HG03460 (cell line): ENCODE measurements around the gene TRAPPC10.

Source experiments
- ATAC-seq: cut with Tn5 transposase; IDR thresholded peaks from one replicate; pipeline ENCODE4 v1.9.1; 2021; ENCODE audit not compliant: unreplicated experiment

TRAPPC10 gene

DNA sequence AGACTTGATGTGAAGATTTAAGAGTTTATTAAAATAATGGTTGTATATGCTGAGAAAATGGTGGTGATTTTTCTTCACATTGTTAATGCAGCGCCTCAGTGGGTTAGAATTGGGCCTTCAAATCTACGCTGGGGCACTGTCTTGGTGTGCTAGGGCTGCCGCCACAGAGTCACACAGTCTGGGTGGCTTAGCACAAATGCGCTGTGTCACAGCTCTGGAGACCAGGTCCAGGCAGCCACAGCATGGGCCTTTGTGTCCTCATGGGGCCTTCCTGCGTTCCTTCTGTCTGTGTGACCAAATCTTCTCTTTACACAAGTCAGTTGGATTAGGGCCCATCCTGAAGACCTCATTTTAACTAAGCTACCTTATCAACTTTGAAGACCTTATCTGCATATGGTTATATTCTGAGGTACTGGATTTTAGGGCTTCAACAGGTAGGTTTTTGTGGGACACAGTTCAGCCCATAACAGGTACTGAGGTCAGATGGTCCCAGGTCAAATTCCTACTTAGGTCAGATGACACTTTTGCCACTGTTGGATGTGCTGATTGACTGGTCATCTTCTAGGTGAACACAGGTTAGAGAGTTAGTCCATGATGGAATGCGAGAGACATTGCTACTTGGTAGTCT, 17.5 kb downstream of the TRAPPC10 start:
- no peak for ATAC-seq

DNA sequence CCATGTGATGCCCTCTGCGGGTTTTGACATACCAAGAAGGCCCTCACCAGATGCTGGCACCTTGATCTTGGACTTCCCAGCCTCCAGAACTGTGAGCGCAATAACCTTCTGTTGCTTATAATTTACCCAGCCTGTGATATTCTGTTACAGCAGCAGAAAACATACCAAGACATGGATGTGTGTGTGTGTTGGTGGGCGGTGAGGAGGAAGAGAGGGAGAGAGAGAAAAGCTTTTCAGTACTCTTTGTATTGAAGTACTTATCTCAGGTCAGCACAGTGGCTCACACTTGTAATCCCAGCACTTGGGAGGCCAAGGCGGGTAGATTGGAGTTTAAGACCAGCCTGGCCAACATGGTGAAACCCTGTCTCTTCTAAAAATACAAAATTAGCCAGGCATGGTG, 23.1 kb downstream of the TRAPPC10 start:
- ATAC-seq = no peak

DNA sequence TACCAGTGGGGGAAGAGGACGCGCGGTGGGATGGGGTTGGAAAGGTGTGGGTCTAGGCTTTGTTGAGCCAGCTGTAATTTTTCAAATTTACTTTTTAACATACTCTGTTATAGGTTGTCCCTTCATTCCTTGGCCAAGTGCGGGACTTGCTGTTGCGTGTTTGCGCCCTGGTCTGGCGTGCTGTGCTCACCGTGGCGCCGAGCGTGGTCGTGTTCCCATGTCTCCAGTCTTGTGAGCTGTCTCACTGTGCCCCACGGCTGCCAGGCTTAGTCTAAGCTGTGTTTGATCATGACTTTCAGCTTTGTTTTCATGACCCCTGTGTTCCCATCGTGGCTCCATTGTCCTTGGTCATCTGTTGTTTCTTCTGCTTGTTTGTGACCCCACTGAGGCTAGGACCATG, 26.0 kb downstream of the TRAPPC10 start:
- ATAC-seq = no peak

DNA sequence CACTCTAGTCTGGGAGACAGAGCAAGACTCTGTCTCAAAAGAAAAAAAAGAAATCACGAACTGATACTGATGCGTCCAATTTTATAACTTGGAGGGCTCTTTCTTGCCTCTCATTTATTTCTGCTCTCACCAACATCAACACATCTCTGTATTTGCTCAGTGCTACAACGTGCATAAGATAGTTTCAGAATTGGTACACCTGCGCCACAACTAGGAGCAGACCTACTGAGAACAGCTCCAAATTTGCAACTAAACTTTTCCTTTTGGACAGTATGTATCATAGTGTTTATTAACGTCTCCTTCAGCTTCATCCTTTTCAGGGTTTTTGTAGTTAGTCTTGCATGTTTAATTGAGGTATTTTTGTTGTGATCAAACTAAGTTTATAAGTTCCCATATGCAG, 27.7 kb downstream of the TRAPPC10 start:
- ATAC-seq = no peak

DNA sequence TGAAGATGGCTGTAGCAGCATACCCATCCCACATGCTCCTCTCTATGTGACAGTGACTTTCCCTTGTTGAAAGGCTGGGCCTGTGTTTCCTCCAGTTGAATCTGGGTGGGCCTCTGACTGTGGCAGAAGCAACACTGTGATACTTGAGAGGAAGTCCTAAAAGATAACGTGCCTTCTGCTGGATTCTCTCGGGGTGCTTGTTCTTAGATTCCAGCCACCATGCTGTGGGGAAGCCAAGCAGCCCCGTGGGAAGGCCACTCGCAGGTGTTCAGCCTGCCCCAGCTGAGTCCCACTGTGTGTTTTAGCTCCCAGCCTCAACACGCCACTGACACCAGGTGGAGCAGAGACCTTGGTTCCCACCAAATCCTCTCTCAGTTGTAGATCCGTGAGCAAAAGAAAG, 31.5 kb downstream of the TRAPPC10 start:
- ATAC-seq = no peak

DNA sequence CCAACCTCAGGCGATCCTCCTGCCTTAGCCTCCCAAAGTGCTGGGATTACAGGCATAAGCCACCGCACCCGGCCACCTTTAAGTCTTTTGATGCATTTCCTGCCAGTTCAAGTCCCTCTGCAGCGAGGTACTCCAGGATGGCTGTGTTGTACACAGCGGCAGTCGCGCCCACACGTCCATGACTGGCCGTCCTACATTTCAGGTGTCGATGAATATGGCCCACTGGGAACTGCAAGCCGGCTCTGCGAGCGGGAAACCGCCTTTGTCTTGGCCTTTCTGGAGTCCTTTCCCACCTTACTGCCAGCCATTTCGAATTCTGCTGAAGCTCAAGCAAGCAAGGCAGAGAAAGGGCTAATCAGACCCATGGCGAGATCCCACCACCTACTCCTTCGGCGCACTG, 34.6 kb downstream of the TRAPPC10 start:
- ATAC-seq = no peak

DNA sequence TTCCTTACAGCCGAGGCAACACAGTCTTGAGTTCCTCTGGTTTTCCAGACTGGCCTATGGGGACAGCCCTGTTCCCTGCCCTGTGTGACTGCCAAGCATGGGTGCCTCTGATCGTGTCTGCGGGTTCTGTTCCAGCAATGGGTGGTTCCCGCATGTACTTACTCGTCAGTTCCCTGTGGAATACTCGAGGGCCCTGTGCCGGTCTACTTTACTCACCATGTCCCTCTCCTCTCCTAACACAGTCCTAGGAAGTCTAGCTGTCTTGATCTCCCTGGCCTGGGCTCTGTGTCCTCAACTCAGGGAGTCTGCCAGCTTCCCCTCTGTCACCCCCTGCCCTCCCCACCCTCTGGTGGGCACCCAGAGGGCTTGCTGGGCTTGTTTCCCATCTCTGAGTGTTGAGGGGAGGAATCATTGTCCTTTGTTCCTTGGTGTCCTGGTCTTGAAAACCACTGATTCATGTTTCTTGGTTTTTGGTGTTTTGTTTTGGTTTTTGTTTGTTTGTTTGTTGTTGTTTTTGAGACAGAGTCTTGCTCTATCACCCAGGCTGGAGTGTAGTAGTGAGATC, 36.0 kb downstream of the TRAPPC10 start:
- ATAC-seq = no peak

DNA sequence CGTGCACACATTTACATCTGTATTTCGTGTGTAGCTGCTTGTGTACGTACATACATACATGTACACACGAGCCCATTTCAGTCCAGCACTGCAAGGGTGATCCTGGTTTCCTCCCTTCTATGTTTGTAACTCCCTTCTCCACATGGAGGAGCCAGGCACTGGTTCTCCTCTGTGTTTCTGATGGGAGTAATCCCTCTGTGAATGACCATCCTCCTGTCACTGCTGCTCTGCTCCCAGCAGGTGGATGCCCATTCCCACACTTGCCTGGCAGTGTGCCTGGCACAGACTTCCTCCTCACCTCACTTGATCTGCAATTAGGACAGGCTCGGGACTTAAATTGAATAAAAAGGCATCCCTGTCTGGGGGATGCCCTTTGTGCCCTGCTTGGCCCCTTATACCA, 37.1 kb downstream of the TRAPPC10 start:
- ATAC-seq = no peak

DNA sequence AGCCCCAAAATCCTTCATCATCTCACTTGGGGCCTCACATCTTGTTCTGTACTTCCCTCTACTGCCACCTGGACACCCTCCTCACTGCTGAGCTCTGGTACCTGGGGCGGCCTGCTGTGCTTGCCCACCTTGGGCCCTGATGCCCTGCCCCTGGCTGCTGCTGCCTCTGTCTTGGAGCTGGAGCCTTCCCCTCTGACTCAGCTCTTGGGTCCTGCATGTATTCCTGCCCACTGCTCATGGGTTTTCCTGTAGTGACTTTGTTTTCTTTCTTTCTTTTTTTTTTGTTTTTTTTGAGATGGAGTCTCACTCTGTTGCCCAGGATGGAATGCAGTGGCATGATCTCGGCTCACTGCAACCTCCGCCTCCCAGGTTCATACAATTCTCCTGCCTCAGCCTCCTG, 37.5 kb downstream of the TRAPPC10 start:
- no peak for ATAC-seq

DNA sequence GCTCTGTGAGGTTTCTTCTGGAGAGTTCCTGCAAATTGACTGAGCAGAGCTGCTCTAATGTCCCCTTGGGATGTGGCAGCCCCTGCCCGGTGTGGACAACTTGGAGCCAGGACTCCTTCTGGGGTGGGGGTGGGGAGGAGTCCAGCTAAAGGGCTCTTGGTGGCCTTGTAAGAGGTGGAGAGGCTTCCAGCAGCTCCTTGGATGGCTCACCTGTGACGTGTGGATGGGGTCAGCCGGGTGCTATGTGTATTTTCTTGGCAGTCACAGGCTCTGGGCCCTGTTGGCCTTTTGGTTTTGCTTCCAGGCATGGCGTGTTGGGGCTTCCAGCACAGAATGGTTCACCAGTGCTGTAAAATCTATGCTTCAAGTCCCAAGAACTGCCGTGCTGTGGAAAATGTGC, 38.2 kb downstream of the TRAPPC10 start:
- ATAC-seq = no peak

DNA sequence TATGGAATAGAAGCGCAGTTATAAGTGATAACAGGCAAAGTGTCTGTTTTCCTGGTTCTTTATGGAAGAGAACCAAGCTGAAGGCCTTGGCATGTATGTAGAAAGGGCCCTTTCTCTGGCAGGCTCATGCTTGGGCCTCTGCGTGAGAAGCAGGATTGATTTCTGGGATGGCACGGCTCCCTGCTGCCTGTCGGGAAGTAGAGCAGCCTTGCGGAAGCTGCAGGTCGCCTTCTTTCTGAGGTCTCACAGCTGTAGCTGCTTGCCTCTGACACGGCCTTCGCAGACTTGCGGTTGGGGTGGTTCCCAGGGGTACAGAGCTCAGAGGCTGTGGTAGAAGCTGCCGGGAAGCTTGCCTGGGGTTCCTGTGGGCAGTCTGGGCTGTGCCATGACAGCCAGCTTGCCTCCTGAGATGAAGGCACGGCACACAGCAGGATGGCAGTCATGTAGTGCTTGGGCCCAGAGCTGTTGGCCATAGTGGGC, 39.4 kb downstream of the TRAPPC10 start:
- no peak for ATAC-seq

DNA sequence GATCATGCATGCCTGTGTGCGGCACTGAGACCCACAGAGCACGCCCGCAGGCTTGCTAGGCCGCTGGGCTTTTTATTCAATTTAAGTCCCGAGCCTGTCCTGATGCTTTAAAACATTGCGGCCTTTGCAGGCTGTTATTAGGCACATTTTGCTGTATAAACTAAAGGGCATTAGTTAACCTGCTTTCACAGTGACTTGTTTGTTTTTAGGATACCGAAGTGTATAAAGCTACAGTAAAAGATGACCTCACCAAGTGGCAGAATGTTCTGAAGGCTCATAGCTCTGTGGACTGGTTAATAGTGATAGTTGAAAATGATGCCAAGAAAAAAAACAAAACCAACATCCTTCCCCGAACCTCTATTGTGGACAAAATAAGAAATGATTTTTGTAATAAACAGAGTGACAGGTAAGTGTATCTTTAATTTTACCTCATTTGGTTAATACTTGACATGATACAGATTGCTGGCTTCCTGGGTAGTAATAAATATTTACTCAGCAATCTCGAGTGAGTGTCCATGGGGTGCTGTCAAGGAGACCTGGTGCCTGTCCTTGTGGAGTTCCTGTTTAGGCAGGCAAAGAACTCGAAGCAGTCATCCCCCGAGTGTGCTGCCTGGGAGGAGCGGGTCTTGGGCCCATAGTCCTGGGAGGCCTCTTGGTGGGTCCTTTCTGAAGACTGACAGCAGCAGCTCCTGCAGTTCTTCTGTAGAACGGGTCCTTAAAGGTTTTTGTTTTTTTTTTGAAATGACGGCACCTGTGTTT, 40.1 kb downstream of the TRAPPC10 start:
- ATAC-seq = no peak

DNA sequence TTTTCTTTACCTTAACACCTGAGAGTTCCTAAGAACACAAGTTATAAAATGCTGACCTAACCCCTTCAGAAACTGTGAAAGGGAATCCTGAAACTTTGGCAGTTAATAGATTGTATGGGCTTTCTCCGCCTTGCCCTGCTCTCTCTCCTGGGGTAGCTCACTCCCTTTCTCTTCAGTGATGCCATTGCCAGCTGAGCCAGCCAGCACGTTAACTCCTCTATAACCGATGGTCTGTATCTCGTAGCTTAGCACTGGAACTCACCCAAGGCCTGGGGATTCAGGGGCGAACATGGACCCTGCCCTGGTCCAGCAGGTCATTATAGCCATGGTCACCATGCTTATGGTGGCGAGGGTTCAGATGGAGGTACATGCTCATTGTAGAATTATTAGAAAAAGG, 40.7 kb downstream of the TRAPPC10 start:
- ATAC-seq = no peak

DNA sequence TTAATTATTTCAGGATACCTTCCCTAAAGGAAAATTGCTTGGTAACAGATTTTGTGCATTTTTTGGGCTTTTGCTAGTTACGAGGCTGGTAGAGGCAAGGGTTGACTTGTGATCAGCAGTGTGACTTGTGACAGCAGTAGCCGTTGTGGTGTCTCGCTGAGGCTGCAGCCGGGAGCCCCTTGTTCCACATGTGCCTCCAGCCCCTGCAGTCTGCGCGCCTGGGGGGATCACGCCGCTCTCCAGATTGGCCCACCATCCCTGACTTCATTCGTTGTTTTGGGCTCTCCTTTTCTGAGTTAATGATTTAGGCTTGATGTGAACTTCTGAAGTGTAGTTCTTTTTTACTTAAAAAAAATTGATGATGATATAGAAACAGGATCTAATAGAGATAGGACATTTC, 41.5 kb downstream of the TRAPPC10 start:
- no peak for ATAC-seq

DNA sequence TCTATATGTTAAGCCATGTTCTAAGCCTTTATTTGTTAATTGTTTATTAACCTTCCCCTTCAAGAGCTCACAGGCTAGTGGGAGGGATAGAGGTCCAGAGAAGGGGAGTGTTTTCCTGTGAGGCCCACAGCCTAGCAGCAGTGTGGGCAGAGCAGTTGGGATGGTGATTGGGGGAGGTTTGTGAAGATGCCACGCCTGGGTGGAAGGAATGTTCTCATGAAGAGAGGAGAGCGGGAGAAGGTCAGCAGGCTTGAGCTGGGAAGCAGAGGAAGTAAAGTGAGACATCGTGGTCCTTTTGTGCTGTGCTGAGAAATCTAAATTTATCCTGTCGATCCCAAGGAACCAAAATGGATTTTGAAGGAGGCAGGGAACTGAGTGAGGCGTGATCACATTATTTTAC, 42.6 kb downstream of the TRAPPC10 start:
- no peak for ATAC-seq

DNA sequence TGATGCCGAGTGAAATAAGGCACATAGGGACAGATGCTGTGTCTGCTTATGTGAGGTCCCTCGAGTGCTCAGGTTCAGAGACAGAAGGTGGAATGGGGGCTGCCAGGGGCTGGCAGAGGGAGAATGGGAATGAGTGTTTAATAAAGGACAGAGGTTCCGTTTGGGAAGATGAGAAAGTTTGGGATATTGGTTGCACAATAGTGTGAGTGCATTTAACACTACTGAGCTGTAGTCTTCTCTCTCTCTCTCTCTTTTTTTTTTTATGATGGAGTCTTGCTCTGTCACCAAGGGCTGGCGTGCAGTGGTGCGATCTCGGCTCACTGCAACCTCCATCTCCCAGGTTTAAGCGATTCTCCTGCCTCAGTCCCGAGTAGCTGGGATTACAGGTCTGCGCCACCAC, 44.9 kb downstream of the TRAPPC10 start:
- no peak for ATAC-seq

DNA sequence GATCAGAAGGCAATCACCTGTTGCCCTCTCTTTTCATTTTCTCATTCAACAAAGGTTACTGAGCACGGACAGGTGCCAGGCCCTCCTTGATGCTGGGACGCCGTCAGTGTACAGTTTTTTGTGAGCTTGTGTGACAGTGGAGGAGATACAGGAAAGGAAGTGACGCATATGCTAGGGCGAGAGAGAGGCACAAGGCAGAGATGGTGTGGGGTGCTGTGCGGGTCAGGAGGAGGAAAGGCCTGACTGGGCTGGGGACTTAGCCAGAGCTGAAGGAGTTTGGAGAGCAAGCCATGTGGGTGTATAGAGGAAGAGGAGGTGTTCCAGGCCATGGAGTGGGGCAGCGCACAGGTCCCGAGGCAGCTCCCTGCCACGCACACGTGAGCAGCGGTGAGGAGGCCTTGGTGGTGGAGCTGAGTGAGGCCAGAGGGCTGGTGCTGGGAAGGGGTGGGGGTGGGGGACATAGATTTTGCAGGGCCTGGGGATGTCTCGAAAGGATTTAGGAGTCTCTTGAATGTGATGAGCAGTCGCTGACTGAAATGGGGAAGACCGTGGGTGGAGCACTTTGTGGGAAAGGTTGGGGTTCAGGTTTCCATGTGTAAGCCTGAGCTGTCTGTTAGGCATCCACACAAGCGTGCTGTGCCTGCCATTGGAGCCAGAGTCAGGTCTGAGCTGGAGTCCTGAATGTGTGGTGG, 46.0 kb downstream of the TRAPPC10 start:
- ATAC-seq = no peak

DNA sequence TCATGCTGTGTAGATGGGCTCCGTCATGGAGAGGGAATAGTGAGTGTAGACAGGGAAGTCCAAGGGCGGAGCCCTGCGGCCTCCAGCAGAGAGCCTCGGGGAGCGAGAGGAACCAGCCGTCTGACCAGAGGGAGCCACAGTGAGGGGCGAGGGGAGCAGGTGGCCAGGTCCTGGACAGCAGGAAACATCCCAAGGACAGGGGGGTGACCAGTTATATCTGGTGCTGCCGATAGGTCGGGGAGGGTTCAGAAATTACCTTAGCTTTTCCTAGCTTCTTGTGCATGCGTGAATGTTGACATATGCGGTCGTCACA, 46.5 kb downstream of the TRAPPC10 start:
- no peak for ATAC-seq

DNA sequence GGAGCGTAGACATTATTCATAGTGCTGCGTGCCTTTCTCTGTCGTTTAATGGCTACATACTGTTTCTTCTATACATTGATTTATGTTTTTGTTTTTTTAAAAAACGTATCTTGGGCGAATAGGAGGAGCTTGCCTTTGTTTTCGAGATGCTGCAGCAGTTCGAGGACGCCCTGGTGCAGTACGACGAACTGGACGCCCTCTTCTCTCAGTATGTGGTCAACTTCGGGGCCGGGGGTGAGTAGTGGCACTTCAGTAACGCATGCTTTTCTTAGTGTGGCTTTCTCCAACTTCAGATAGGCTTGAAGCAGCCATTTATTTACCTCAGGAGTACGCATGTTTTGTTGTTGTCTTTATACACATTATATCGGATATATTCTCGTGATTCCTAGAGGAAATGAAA, 46.9 kb downstream of the TRAPPC10 start:
- no peak for ATAC-seq

DNA sequence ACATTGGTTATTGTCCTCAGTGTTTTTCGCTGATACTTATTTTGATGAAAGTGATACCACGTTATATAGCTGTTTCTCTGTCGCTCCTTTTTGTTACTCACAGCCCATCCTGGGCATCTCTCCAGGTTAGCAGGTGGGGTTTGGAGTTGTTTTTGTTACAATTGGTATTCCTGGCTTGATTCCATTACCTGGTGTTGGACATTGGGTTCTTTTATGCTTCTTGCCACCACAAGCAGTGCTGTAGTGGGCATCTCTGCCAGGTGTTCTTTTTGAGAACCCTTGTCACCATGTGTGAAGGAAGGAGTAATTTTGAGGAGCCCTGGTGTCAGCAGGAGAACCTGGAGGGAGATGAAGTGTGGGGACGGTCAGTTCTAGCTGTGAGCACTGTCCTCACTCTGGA, 47.6 kb downstream of the TRAPPC10 start:
- ATAC-seq = no peak

DNA sequence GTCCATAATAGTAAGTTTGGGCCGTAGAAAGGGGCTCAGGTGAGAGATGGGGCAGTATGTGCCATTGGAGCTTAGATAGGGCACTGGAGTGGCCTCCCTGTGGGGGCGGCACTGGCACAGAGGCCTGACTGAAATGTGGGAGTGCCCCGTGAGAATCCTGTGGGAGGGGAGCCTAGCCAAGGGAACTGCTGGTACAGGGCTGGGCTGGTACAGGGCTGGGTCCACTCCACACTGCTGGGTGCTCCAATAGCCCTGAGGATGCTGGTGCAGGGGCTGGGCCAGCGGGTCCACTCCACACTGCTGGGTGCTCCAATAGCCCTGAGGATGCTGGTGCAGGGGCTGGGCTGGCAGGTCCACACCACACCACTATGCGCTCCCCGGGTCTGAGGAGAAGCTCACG, 50.3 kb downstream of the TRAPPC10 start:
- no peak for ATAC-seq
